ENCODE data around the gene SCFD2.
A peak's percentile ranks its signal among the peaks of the same experiment; 100 is the strongest.

- TF ChIP-seq GTF2F1 (IDR thresholded peaks at IDR 0.05; ENCODE audit: borderline replicate concordance, low read depth, low read length) (peak; percentile 63; the same call in 1 of the 2 replicates), CTCF (IDR thresholded peaks at IDR 0.05; ENCODE audit: control extremely low read depth in 1 of 3, insufficient read depth in 1 of 3, low read depth in 1 of 3, low read length in 3 of 3) (peak in 1 of 3 experiments; percentile 2; a peak in 1 of 4 replicates), CBX8 (IDR thresholded peaks at IDR 0.05; ENCODE audit: borderline replicate concordance, low read depth, low read length) (no peak), ASH2L (IDR thresholded peaks at IDR 0.05; ENCODE audit: low read length) (peak; percentile 61), TBP (IDR thresholded peaks at IDR 0.05; ENCODE audit: low read depth, low read length) (peak; percentile 94), MAX (IDR thresholded peaks at IDR 0.05) (peak; percentile 85), POLR2A (IDR thresholded peaks at IDR 0.05; ENCODE audit: control extremely low read depth in 1 of 2, low read depth in 2 of 2, low read length in 2 of 2) (peak; percentile 91 to 92), ATF3 (IDR thresholded peaks at IDR 0.05; ENCODE audit: insufficient read depth, low read depth, low read length) (no peak), JUND (IDR thresholded peaks at IDR 0.05; ENCODE audit: low read length) (no peak), RFX5 (IDR thresholded peaks at IDR 0.05; ENCODE audit: borderline replicate concordance, low read depth, low read length) (no peak), CHD2 (IDR thresholded peaks at IDR 0.05; ENCODE audit: low read length) (no peak), RAD21 (IDR thresholded peaks at IDR 0.05 in 1 of 2, conservative IDR thresholded peaks at IDR 0.05 in 1 of 2; ENCODE audit: low read depth in 2 of 2, low read length in 2 of 2) (peak in 1 of 2 experiments; percentile 38; a peak in 2 of 4 replicates), HDAC2 (IDR thresholded peaks at IDR 0.05; ENCODE audit: borderline replicate concordance in 1 of 2, low read depth in 2 of 2, low read length in 2 of 2) (no peak)
These were observed 503.8 kb downstream of the SCFD2 start, which contains the start of gene RASL11B for GRCh38 chr4:52861879-52862616.

Measured in H1 (cell line).